Measurements from ENCODE around the gene CLIP4.
"Not testable (repeated sequence)": the region's sequence is repeated elsewhere in the genome, so short reads cannot be mapped to it uniquely, and the experiment has no call there.

Gene CLIP4

GRCh38 chr2:29080886-29081743, 34.1 kb upstream of the CLIP4 start:
- no peak overlapping the region for H3K4me3 ChIP-seq (ENCODE audit: low read depth, low read length)
- DNase-seq (ENCODE audit: low read depth), result no peak
- TF ChIP-seq, protein P1, sequence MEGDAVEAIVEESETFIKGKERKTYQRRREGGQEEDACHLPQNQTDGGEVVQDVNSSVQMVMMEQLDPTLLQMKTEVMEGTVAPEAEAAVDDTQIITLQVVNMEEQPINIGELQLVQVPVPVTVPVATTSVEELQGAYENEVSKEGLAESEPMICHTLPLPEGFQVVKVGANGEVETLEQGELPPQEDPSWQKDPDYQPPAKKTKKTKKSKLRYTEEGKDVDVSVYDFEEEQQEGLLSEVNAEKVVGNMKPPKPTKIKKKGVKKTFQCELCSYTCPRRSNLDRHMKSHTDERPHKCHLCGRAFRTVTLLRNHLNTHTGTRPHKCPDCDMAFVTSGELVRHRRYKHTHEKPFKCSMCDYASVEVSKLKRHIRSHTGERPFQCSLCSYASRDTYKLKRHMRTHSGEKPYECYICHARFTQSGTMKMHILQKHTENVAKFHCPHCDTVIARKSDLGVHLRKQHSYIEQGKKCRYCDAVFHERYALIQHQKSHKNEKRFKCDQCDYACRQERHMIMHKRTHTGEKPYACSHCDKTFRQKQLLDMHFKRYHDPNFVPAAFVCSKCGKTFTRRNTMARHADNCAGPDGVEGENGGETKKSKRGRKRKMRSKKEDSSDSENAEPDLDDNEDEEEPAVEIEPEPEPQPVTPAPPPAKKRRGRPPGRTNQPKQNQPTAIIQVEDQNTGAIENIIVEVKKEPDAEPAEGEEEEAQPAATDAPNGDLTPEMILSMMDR (IDR thresholded peaks at IDR 0.05; ENCODE audit: control insufficient read depth, extremely low read depth, insufficient read depth), result no peak

GRCh38 chr2:29082804-29083495, 32.3 kb upstream of the CLIP4 start:
- DNase-seq (ENCODE audit: low read depth), result no peak
- H3K4me3 ChIP-seq (ENCODE audit: low read depth, low read length), result no peak overlapping the region

GRCh38 chr2:29084554-29084953, 30.7 kb upstream of the CLIP4 start:
- no peak for DNase-seq (ENCODE audit: low read depth)
- TF ChIP-seq, protein P1 (IDR thresholded peaks at IDR 0.05; ENCODE audit: control insufficient read depth, extremely low read depth, insufficient read depth), result no peak
- no peak overlapping the region for H3K4me3 ChIP-seq (ENCODE audit: low read depth, low read length)

More at GRCh38 chr2:29082804-29083495, 32.3 kb upstream of the CLIP4 start:
- TF ChIP-seq, protein P1 (IDR thresholded peaks at IDR 0.05; ENCODE audit: control insufficient read depth, extremely low read depth, insufficient read depth), result no peak

GRCh38 chr2:29090311-29090710, 24.9 kb upstream of the CLIP4 start:
- not testable (repeated sequence) for H3K4me3 ChIP-seq (ENCODE audit: low read depth, low read length); DNase-seq (ENCODE audit: low read depth)

DNA sequence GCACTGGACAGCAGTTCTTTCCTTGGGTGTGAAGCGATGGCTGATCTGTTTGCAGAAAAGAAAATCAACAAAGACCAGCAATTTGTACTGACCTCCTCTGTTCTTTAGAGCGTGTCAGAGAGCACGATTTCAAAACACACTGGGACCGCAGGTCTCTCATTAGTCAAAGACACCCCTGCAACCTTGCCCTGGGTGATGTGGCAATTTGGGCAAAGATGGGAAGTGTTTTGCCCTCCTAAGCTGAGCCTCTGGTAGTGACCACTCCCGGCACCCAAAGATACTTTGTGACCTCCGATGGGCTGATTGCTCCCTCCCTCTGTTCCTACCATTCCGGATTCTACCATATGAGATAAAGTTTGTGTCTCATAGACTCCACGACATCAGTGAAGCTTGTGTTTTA, 18.2 kb upstream of the CLIP4 start:
- H3K4me3 ChIP-seq (ENCODE audit: low read depth, low read length), result no peak overlapping the region
- no peak for DNase-seq (ENCODE audit: low read depth)
- TF ChIP-seq, protein P1 (IDR thresholded peaks at IDR 0.05; ENCODE audit: control insufficient read depth, extremely low read depth, insufficient read depth), result no peak

DNA sequence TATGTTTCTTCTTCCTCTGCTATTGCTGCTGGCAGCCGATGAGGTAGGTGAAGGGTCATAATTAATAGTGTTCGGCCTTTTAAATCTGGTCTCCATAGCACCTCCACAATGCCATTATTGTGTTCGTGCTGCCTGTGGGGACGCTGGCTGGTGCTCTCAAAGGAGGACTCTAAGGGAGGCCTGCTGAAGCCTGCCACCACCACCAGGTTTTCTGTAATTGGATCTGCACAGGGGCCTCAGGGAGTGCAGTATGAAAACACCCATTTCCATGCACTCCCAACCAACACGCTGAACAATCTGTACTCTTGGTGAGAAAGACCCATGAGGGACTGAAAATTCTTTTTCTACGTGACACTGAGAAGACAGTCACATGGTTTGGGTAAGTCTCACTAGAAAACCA, 17.6 kb upstream of the CLIP4 start:
- TF ChIP-seq, protein P1 (IDR thresholded peaks at IDR 0.05; ENCODE audit: control insufficient read depth, extremely low read depth, insufficient read depth), result no peak
- no peak overlapping the region for H3K4me3 ChIP-seq (ENCODE audit: low read depth, low read length)
- no peak for DNase-seq (ENCODE audit: low read depth)

- DNase-seq (ENCODE audit: low read depth), result no peak
- H3K4me3 ChIP-seq (ENCODE audit: low read depth, low read length), result no peak overlapping the region
- TF ChIP-seq, protein P1 (IDR thresholded peaks at IDR 0.05; ENCODE audit: control insufficient read depth, extremely low read depth, insufficient read depth), result no peak
These were observed 14.7 kb upstream of the CLIP4 start for GRCh38 chr2:29100564-29100963.
